Thyroid gland (tissue), 4 donors: ENCODE results near the gene PKD1. TPM values are rescaled to one million over a fixed set of nuclear protein-coding genes. Genes with fewer than 3 reads are reported as not detected.
"Not testable (repeated sequence)": the region's sequence is repeated elsewhere in the genome, so short reads cannot be mapped to it uniquely, and the experiment has no call there.

Source experiments
- DNase-seq, 2 donors: peaks; one replicate each; pipeline ENCODE4 v3.0.0-alpha.2; 2019
- H3K27ac ChIP-seq, 3 donors: fragments of 200-600 bp; sonication (generic); 1 replicate in 2 of 3; 2 replicates in 1 of 3; pipeline ENCODE4 v1.5.1; 2016 to 2019; ENCODE audit warnings: mild to moderate bottlenecking in 1 of 3, moderate library complexity in 1 of 3
- H3K27me3 ChIP-seq: fragments of 200-600 bp; sonication (generic); one replicate; pipeline ENCODE4 v1.5.1; 2019
- H3K36me3 ChIP-seq, 2 donors: fragments of 200-600 bp; sonication (generic); one replicate each; pipeline ENCODE4 v1.5.1; 2016 to 2019
- H3K4me1 ChIP-seq, 2 donors: fragments of 200-600 bp; sonication (generic); one replicate each; pipeline ENCODE4 v1.5.1; 2017 to 2019
- H3K4me3 ChIP-seq, 3 donors: fragments of 200-600 bp; sonication (generic); replicated peaks in 1 of 3; 1 replicate in 2 of 3; 2 replicates in 1 of 3; pipeline ENCODE4 v1.5.1; 2016; ENCODE audit warnings: mild to moderate bottlenecking in 1 of 3
- H3K9me3 ChIP-seq: fragments of 200-600 bp; sonication (generic); one replicate; pipeline ENCODE4 v1.5.1; 2017
- POLR2A ChIP-seq, 2 donors: fragments of 450-650 bp; IDR thresholded peaks; one replicate each; pipeline ENCODE4 v1.6.1; 2017; ENCODE audit warnings: antibody characterized with exemption in 2 of 2, mild to moderate bottlenecking in 2 of 2, moderate library complexity in 1 of 2
- WGBS, 2 donors: methylation state at CpG; one replicate each; pipeline ENCODE4 v1.1.5; 2017; 5-methylcytosine and 5-hydroxymethylcytosine counted together
- intact Hi-C: fragments of 100-400 bp; cut with DNase I; formaldehyde crosslinking; loops from one replicate; pipeline ENCODE4 v1.15.1; 2023
- total RNA-seq, 4 donors: library from RNA; depleted of rRNA; stranded (reverse); fragments of >200 nt; gene quantifications; one replicate each; pipeline ENCODE4 v1.2.3, GENCODE V29; 2016
- TF ChIP-seq, protein P1 (sequence below), 6 experiments: fragments of 200-600 bp in 3 of 6; fragments of 450-650 bp in 3 of 6; sonication (generic) in 3 of 6; IDR thresholded peaks; one replicate each; pipeline ENCODE4 v1.5.1; 2016 to 2019; ENCODE audit warnings: antibody characterized with exemption in 6 of 6, mild to moderate bottlenecking in 2 of 6, inconsistent platforms in 1 of 6, moderate library complexity in 1 of 6

The PKD1 gene
- total RNA-seq, 4 donors from 2014 or later = 66.9 to 153 (median 87.7) TPM

DNA sequence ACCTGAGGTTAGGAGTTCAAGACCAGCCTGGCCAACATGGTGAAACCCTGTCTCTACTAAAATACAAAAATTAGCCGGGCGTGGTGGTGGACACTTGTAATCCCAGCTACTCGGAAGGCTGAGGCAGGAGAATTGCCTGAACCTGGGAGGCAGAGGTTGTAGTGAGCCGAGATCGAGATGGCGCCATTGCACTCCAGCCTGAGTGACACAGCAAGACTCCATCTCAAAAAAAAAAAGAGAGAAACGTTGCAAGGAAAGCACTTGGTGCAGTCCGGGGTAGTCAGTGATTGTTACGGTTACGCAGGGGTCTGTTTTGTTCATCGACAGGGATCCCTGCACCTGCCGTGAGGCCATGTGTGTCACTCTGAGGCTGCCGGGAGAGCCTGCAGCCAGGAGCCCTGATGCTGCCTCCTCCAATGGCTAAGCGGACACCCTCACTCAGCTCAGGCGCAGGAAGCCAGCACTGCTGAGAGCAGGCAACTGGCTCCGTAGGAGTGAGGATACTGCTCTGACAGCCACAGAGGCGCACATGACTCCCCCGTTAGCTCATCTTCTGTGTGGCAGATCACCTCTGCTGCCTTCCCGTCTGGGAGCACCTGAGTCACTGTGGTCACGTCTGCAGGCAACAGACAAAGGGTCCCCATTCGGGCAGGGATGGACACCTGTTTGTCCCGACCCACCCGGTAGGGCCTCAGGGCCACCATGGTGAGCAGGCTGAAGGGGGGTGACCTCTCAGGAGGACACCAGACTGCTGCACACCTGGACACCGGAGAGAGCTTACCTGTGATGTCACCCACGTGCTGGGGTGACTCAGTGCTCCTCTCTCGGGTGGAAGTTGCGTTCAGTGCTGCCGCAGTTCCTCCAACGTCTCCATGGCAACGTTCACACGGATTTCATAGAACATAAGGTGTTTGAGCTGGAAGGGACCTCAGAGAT is 7.5 kb upstream of the PKD1 start:
- Histone ChIP-seq H3K36me3 (no peaks in the 10 kb centered on the region), H3K4me1 (peaks cover 17 to 20% of the 10 kb centered on the region in 2 donors), H3K4me3 (no peak overlapping the region), H3K27ac (no peak overlapping the region), H3K9me3 (no peaks in the 10 kb centered on the region), H3K27me3 (no peaks in the 10 kb centered on the region)
- no peak for DNase-seq
- intact Hi-C loops = no loop called here
- TF ChIP-seq POLR2A (IDR thresholded peaks at IDR 0.05) = no peak
- TF ChIP-seq, protein P1, sequence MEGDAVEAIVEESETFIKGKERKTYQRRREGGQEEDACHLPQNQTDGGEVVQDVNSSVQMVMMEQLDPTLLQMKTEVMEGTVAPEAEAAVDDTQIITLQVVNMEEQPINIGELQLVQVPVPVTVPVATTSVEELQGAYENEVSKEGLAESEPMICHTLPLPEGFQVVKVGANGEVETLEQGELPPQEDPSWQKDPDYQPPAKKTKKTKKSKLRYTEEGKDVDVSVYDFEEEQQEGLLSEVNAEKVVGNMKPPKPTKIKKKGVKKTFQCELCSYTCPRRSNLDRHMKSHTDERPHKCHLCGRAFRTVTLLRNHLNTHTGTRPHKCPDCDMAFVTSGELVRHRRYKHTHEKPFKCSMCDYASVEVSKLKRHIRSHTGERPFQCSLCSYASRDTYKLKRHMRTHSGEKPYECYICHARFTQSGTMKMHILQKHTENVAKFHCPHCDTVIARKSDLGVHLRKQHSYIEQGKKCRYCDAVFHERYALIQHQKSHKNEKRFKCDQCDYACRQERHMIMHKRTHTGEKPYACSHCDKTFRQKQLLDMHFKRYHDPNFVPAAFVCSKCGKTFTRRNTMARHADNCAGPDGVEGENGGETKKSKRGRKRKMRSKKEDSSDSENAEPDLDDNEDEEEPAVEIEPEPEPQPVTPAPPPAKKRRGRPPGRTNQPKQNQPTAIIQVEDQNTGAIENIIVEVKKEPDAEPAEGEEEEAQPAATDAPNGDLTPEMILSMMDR (IDR thresholded peaks at IDR 0.05) = no peak
- WGBS, 2 donors = 79 to 83% methylated on average over 18 to 27 of the region's 31 CpGs

DNA sequence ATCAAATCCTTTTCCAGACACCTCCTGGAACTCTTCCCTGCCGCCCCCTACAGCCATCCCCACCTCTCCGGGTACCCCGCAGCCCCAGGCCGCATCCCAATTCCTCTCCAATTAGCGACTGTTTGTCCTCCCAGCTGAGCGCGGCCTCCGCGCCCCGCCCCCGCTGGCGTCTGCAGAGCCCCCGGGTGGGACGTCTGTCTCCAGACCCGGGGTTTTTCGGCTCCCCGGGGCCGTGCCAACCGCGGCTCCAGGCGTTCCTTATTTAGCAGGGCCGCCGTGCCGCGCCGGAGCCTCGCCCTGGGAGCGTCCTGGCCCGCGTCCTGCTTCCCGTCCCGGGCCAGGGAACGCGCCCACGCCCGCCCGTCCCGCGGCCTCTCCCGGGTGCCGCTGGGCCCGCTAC is 627 bp downstream of the PKD1 start:
- H3K27me3 ChIP-seq, DNase-seq, H3K4me1 ChIP-seq, intact Hi-C loops, H3K9me3 ChIP-seq, H3K36me3 ChIP-seq: not testable (repeated sequence)
- H3K4me3 ChIP-seq = peak overlapping the region in 2 of 3 donors; percentile 44 to 45
- 0% methylated on average over 6 to 8 of the region's 42 CpGs for WGBS, 2 donors
- H3K27ac ChIP-seq = peak overlapping the region in 1 of 3 donors; percentile 41

DNA sequence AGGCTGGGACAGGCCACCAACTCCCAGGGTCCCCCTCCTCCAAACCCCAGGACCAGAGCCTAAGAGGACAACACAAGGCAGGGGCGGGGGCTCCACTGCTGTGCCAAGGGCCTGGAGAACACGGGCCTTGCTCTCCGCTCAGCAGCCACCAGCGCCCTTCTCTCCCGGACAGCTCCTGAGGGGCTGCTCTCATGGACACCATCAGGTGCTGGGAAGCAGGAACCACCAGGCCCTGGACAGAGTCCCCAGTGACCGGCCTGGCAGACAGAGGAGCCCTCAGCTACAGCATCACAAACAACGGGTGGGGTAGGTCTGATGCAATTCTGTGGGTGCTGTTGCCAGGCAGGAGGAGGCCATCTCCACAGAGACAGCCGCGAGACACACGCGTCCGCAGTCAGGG is 1.9 kb downstream of the PKD1 start:
- DNase-seq, H3K36me3 ChIP-seq, H3K27ac ChIP-seq, H3K9me3 ChIP-seq, H3K4me1 ChIP-seq, intact Hi-C loops, H3K4me3 ChIP-seq, H3K27me3 ChIP-seq: not testable (repeated sequence)
- 100% methylated on average over 2 of the region's 12 CpGs; no CpG with 5 or more reads in 1 of the 2 donors for WGBS, 2 donors

DNA sequence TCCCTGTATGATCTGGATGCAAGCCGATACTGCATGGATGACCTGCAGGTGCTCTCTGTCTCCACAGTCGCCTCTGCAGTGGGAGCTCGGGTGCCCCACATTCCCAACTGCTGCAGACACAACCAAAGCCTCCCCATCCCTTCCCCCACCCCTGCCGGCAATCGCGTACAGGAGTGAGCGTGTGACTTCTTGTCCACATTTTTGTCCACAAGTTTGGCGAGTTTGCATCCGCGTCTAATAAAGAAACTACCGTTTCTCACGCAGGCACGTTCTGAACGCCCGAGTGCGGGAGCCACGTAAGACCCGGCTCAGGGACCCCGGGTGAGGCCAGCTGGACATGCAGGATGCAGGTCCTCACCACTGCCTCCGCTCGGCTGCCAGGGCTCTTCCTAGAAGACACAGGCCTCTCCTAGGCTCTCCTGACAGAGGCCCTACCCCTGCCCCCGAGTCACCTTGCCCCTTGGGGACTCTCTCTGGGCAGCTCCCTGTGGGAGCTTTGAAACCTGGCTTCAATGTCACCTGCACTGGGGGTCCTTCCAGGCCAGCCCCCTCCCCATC is 5.7 kb downstream of the PKD1 start:
- DNase-seq, H3K9me3 ChIP-seq, H3K27ac ChIP-seq, H3K36me3 ChIP-seq, H3K4me3 ChIP-seq, intact Hi-C loops, H3K27me3 ChIP-seq: not testable (repeated sequence)
- 87 to 88% methylated on average over 11 to 19 of the region's 22 CpGs for WGBS, 2 donors
- H3K4me1 ChIP-seq = peaks cover 15 to 34% of the 10 kb centered on the region in 2 donors

DNA sequence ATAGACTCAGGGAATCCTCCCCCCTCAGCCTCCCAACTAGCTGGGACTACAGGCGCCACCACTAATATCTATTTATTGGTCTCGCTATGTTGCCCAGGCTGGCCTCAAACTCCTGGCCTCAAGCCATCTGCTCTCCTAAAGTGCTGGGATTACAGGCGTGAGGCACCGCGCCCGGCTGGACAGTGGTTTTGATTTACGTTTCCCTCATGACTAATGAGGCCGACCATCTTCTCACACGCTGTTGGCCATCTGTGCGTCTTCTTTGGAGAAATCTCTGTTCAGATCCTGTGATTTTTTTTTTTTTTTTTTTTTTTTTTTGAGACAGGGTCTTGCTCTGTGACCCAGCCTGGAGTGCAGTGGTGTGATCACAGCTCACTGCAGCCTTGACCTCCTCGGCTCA is 6.4 kb downstream of the PKD1 start:
- WGBS, 2 donors = 72 to 88% methylated on average over 9 of the region's 11 CpGs
- H3K4me1 ChIP-seq = peaks cover 21 to 41% of the 10 kb centered on the region in 2 donors

DNA sequence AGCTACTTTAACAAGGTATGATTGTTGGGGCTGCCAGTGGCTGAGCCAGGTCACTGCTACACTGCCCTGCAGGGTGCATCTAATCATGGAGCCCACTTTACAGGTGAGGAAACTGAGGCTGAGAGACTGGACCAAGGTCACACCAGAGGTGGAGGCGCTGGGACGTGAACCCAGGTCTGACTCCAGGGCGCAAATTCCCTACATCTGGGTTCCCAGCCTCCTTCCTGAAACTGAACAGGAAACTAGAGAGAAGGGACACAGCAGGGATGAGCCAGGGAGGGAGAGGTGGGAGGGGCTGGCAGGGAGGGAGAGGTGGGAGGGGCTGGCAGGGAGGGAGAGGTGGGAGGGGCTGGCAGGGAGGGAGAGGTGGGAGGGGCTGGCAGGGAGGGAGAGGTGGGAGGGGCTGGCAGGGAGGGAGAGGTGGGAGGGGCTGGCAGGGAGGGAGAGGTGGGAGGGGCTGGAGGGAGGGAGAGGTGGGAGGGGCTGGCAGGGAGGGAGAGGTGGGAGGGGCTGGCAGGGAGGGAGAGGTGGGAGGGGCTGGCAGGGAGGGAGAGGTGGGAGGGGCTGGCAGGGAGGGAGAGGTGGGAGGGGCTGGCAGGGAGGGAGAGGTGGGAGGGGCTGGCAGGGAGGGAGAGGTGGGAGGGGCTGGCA is 7.9 kb downstream of the PKD1 start:
- H3K27me3 ChIP-seq, H3K4me3 ChIP-seq, intact Hi-C loops, H3K9me3 ChIP-seq, H3K36me3 ChIP-seq: not testable (repeated sequence)
- WGBS, 2 donors = 67% methylated on average over 3 of the region's 3 CpGs; no CpG with 5 or more reads in 1 of the 2 donors
- DNase-seq = peak in 1 of 2 donors; percentile 46
- peaks cover 21 to 48% of the 10 kb centered on the region in 2 donors for H3K4me1 ChIP-seq
- peak overlapping the region in 2 of 3 donors; percentile 28 to 58 for H3K27ac ChIP-seq

More for the DNA sequence above, 6.4 kb downstream of the PKD1 start:
- H3K9me3 ChIP-seq, DNase-seq, H3K27me3 ChIP-seq, H3K36me3 ChIP-seq, H3K27ac ChIP-seq, H3K4me3 ChIP-seq, intact Hi-C loops: not testable (repeated sequence)

DNA sequence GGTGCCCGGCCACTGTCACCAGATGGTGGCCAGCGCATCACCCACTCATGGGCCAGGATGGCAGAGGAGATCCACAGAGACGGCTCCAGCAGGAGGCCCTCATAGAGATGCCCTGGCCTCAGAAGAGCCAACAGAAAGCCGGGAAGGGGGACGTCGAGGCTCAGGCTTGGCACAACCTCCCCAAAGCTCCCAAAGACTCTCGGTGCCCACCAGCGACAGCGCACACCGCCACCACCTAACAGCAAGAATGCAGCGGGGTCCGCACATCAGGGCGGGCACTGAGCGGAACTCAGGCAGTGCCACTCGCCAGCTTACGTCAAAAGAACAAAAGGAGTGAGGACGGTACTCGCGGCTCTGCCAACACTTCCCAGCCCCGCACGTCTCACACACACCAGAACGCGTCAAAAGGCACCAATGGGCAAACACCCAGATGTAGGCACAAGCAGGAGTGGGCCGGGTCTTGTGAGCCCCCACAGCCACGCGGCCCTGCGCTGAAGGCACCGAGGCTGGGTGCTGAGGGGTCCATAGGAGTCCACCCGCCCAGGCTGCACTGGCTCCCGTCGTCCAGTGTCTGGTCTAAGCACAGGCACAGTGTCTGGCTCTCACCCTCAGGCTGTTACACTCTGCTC is 8.7 kb downstream of the PKD1 start:
- intact Hi-C loops, H3K4me3 ChIP-seq, H3K36me3 ChIP-seq, H3K27me3 ChIP-seq, H3K9me3 ChIP-seq, DNase-seq: not testable (repeated sequence)
- WGBS, 2 donors = 86 to 93% methylated on average over 6 to 25 of the region's 31 CpGs
- Histone ChIP-seq H3K27ac (peak overlapping the region in 2 of 3 donors; percentile 51 to 58), H3K4me1 (peaks cover 21 to 53% of the 10 kb centered on the region in 2 donors)

DNA sequence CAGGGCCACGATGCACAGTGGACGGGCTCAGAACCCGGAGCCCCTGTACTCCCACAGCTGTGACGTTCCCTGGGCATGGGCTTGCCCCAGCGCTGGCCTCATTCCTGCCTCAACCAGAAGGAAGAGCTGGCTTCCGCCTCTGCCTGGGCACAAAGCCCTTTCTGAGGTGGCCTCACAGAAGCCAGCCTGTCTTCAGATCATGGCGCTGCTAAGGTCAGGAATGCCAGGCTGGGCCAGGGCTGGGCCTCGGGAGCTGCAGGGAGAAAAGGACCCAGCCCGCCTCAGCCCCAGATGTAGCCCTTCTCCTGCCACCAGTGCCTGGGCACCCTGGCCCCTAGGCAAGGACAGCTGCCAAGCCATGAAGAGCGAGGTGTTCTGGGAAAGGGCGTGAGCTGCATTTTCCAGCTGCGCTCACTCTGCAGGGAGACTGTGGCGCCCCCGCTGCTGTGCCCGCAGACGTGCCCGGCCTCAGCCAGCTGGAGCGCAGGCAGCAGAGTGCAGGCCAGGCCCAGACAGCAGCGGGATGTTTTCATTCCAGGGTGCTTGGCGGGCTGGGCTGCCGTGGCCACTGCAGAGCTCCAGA is 9.4 kb downstream of the PKD1 start:
- Histone ChIP-seq H3K27ac (peak overlapping the region in 2 of 3 donors; percentile 58 to 87), H3K4me1 (peaks cover 21 to 57% of the 10 kb centered on the region in 2 donors)
- H3K36me3 ChIP-seq, intact Hi-C loops, DNase-seq, H3K27me3 ChIP-seq, H3K9me3 ChIP-seq, H3K4me3 ChIP-seq: not testable (repeated sequence)
- 68 to 70% methylated on average over 10 to 17 of the region's 21 CpGs for WGBS, 2 donors

DNA sequence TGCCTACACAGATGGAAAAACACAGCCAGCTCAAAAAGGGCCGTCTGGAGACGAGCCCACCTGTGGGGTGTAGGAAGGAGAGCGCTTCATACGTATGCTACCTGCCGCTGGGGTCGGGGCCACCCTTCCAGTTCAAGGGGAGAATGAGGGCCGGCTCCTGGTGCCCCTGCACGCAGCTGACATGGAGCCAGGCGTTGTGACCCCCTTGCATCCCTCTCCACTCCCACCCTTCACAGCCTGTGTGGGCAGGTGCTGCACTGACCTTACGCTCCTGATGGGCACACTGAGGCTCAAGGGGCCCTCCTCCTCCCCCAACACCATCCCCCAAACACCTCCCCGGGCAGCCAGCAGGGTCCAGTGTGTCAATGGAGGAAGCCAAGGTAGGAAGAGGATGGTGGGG is 10.1 kb downstream of the PKD1 start:
- H3K4me1 ChIP-seq = peaks cover 21 to 57% of the 10 kb centered on the region in 2 donors
- 64 to 73% methylated on average over 3 to 8 of the region's 11 CpGs for WGBS, 2 donors
- H3K36me3 ChIP-seq, H3K4me3 ChIP-seq, H3K27me3 ChIP-seq, intact Hi-C loops, DNase-seq, H3K9me3 ChIP-seq: not testable (repeated sequence)
- peak overlapping the region in 2 of 3 donors; percentile 82 to 87 for H3K27ac ChIP-seq

DNA sequence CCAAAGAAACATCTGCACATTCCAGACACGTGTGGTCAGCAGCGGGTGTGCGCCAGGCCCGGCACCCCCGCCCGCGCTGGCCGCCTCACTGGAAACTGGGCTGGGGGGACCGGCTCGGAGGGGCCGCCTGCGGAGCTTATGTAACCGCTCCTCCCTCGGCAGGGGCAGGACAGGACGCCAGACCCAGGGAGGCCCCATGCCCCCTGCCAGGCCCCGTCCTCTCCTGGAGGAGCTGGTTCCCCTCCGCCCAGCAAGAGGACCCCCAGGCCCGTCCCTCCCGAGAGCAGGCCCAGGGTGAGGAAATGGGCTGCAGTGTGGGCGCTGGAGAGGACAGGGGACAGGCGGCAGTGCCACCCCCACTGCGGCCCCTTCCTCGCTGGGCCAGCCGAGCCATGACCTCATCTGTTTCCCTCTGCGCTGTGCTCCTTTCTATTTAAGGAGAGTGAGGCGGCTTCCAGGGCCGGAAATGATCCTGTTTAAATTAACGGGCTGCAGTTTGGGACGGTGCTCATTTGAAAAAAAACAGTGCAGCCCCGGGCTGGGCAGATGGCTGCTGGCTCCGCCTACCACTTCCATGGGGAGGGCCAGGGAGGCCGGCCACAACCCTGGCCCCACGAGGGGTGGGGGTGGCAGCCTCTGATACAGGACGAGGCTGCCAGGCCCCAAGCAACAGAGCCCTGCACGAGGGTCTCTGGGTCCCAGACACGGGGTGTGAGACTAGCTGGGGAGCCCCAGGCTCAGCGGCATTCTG is 10.8 kb downstream of the PKD1 start:
- peak in 1 of 2 donors; percentile 17 for DNase-seq

More for the DNA sequence above, 10.8 kb downstream of the PKD1 start:
- H3K27me3 ChIP-seq, H3K9me3 ChIP-seq, intact Hi-C loops, H3K4me3 ChIP-seq, H3K36me3 ChIP-seq: not testable (repeated sequence)
- 44% methylated on average over 13 to 24 of the region's 37 CpGs for WGBS, 2 donors
- Histone ChIP-seq H3K27ac (peak overlapping the region; percentile 70 to 87 (median 82)), H3K4me1 (peaks cover 21 to 57% of the 10 kb centered on the region in 2 donors)
